Measurements from ENCODE around the gene INPP5J.

Gene INPP5J

GRCh38 chr22:31126128-31126868 lies 3.5 kb downstream of the INPP5J start:
- Histone ChIP-seq H3K27me3 (ENCODE audit: control insufficient read depth, insufficient read depth, low read length) (no peaks in the 10 kb centered on the region), H3K36me3 (ENCODE audit: control insufficient read depth, insufficient read depth, low read length) (no peaks in the 10 kb centered on the region), H3K4me1 (ENCODE audit: control insufficient read depth, insufficient read depth, low read length) (peaks cover 3% of the 10 kb centered on the region; the same call in 1 of the 2 replicates), H3K27ac (ENCODE audit: low read length) (no peak overlapping the region), H3K9me3 (ENCODE audit: control insufficient read depth, insufficient read depth, low read length) (no peaks in the 10 kb centered on the region), H3K4me3 (ENCODE audit: low read length) (no peak overlapping the region)
- no CpG with 5 or more reads among the region's 22 CpGs for WGBS (ENCODE audit: insufficient coverage, insufficient read length)
- no peak for DNase-seq (ENCODE audit: low read depth, low spot score)

GRCh38 chr22:31126869-31127175 lies 4.1 kb downstream of the INPP5J start:
- Histone ChIP-seq H3K4me1 (ENCODE audit: control insufficient read depth, insufficient read depth, low read length) (peaks cover 3% of the 10 kb centered on the region; the same call in 1 of the 2 replicates), H3K27me3 (ENCODE audit: control insufficient read depth, insufficient read depth, low read length) (no peaks in the 10 kb centered on the region), H3K4me3 (ENCODE audit: low read length) (no peak overlapping the region), H3K27ac (ENCODE audit: low read length) (no peak overlapping the region), H3K36me3 (ENCODE audit: control insufficient read depth, insufficient read depth, low read length) (no peaks in the 10 kb centered on the region), H3K9me3 (ENCODE audit: control insufficient read depth, insufficient read depth, low read length) (no peaks in the 10 kb centered on the region)
- no CpG with 5 or more reads among the region's 13 CpGs for WGBS (ENCODE audit: insufficient coverage, insufficient read length)
- no peak for DNase-seq (ENCODE audit: low read depth, low spot score)

GRCh38 chr22:31127181-31127772 lies 4.5 kb downstream of the INPP5J start:
- Histone ChIP-seq H3K4me3 (ENCODE audit: low read length) (0 out of 2 replicates have a peak overlapping the region, but pooled peaks have one; percentile 4), H3K36me3 (ENCODE audit: control insufficient read depth, insufficient read depth, low read length) (no peaks in the 10 kb centered on the region), H3K4me1 (ENCODE audit: control insufficient read depth, insufficient read depth, low read length) (peaks cover 3% of the 10 kb centered on the region; the same call in 1 of the 2 replicates), H3K27ac (ENCODE audit: low read length) (no peak overlapping the region), H3K27me3 (ENCODE audit: control insufficient read depth, insufficient read depth, low read length) (no peaks in the 10 kb centered on the region), H3K9me3 (ENCODE audit: control insufficient read depth, insufficient read depth, low read length) (no peaks in the 10 kb centered on the region)
- DNase-seq (ENCODE audit: low read depth, low spot score), result no peak
- no CpG with 5 or more reads among the region's 19 CpGs for WGBS (ENCODE audit: insufficient coverage, insufficient read length)

- Histone ChIP-seq H3K4me1 (ENCODE audit: control insufficient read depth, insufficient read depth, low read length) (peaks cover 3% of the 10 kb centered on the region; the same call in 1 of the 2 replicates), H3K4me3 (ENCODE audit: low read length) (no peak overlapping the region), H3K36me3 (ENCODE audit: control insufficient read depth, insufficient read depth, low read length) (no peaks in the 10 kb centered on the region), H3K27me3 (ENCODE audit: control insufficient read depth, insufficient read depth, low read length) (no peaks in the 10 kb centered on the region), H3K9me3 (ENCODE audit: control insufficient read depth, insufficient read depth, low read length) (no peaks in the 10 kb centered on the region), H3K27ac (ENCODE audit: low read length) (no peak overlapping the region)
- DNase-seq (ENCODE audit: low read depth, low spot score), result no peak
- WGBS (ENCODE audit: insufficient coverage, insufficient read length), result no CpG with 5 or more reads among the region's 7 CpGs
Observed at GRCh38 chr22:31128156-31128555, 5.4 kb downstream of the INPP5J start.

GRCh38 chr22:31130873-31131272 lies 8.1 kb downstream of the INPP5J start:
- H3K4me3 ChIP-seq (ENCODE audit: low read length), result no peak overlapping the region
- H3K27ac ChIP-seq (ENCODE audit: low read length), result no peak overlapping the region
- no peaks in the 10 kb centered on the region for H3K27me3 ChIP-seq (ENCODE audit: control insufficient read depth, insufficient read depth, low read length)
- WGBS (ENCODE audit: insufficient coverage, insufficient read length), result no CpG with 5 or more reads among the region's 2 CpGs
- DNase-seq (ENCODE audit: low read depth, low spot score), result no peak
- peaks cover 3% of the 10 kb centered on the region; the same call in 1 of the 2 replicates for H3K4me1 ChIP-seq (ENCODE audit: control insufficient read depth, insufficient read depth, low read length)
- no peaks in the 10 kb centered on the region for H3K9me3 ChIP-seq (ENCODE audit: control insufficient read depth, insufficient read depth, low read length)
- peaks cover 19% of the 10 kb centered on the region for H3K36me3 ChIP-seq (ENCODE audit: control insufficient read depth, insufficient read depth, low read length)

- H3K27ac ChIP-seq (ENCODE audit: low read length), result no peak overlapping the region
- DNase-seq (ENCODE audit: low read depth, low spot score), result no peak
- no CpG with 5 or more reads among the region's 19 CpGs for WGBS (ENCODE audit: insufficient coverage, insufficient read length)
- H3K9me3 ChIP-seq (ENCODE audit: control insufficient read depth, insufficient read depth, low read length), result no peaks in the 10 kb centered on the region
- no peaks in the 10 kb centered on the region for H3K4me1 ChIP-seq (ENCODE audit: control insufficient read depth, insufficient read depth, low read length)
- H3K36me3 ChIP-seq (ENCODE audit: control insufficient read depth, insufficient read depth, low read length), result peaks cover 28% of the 10 kb centered on the region
- no peak overlapping the region for H3K4me3 ChIP-seq (ENCODE audit: low read length)
- no peaks in the 10 kb centered on the region for H3K27me3 ChIP-seq (ENCODE audit: control insufficient read depth, insufficient read depth, low read length)
Observed at GRCh38 chr22:31133911-31134310, 11.1 kb downstream of the INPP5J start.

- H3K27ac ChIP-seq (ENCODE audit: low read length), result no peak overlapping the region
- H3K27me3 ChIP-seq (ENCODE audit: control insufficient read depth, insufficient read depth, low read length), result no peaks in the 10 kb centered on the region
- H3K36me3 ChIP-seq (ENCODE audit: control insufficient read depth, insufficient read depth, low read length), result peaks cover 28% of the 10 kb centered on the region
- no peak for DNase-seq (ENCODE audit: low read depth, low spot score)
- H3K9me3 ChIP-seq (ENCODE audit: control insufficient read depth, insufficient read depth, low read length), result no peaks in the 10 kb centered on the region
- WGBS (ENCODE audit: insufficient coverage, insufficient read length), result no CpG with 5 or more reads among the region's 4 CpGs
- H3K4me3 ChIP-seq (ENCODE audit: low read length), result no peak overlapping the region
- no peaks in the 10 kb centered on the region; the same call in 1 of the 2 replicates for H3K4me1 ChIP-seq (ENCODE audit: control insufficient read depth, insufficient read depth, low read length)
Observed at GRCh38 chr22:31134688-31135087, 11.9 kb downstream of the INPP5J start.

- no peak for DNase-seq (ENCODE audit: low read depth, low spot score)
- H3K27ac ChIP-seq (ENCODE audit: low read length), result no peak overlapping the region
- WGBS (ENCODE audit: insufficient coverage, insufficient read length), result no CpG with 5 or more reads among the region's 6 CpGs
- no peaks in the 10 kb centered on the region for H3K9me3 ChIP-seq (ENCODE audit: control insufficient read depth, insufficient read depth, low read length)
- no peaks in the 10 kb centered on the region for H3K27me3 ChIP-seq (ENCODE audit: control insufficient read depth, insufficient read depth, low read length)
- H3K4me1 ChIP-seq (ENCODE audit: control insufficient read depth, insufficient read depth, low read length), result peaks cover 1% of the 10 kb centered on the region
- peaks cover 28% of the 10 kb centered on the region for H3K36me3 ChIP-seq (ENCODE audit: control insufficient read depth, insufficient read depth, low read length)
- H3K4me3 ChIP-seq (ENCODE audit: low read length), result no peak overlapping the region
Observed at GRCh38 chr22:31135706-31136105, 12.9 kb downstream of the INPP5J start.

- no peak overlapping the region for H3K4me3 ChIP-seq (ENCODE audit: low read length)
- H3K27ac ChIP-seq (ENCODE audit: low read length), result no peak overlapping the region
- WGBS (ENCODE audit: insufficient coverage, insufficient read length), result no CpG with 5 or more reads among the region's 9 CpGs
- peaks cover 28% of the 10 kb centered on the region for H3K36me3 ChIP-seq (ENCODE audit: control insufficient read depth, insufficient read depth, low read length)
- no peaks in the 10 kb centered on the region for H3K27me3 ChIP-seq (ENCODE audit: control insufficient read depth, insufficient read depth, low read length)
- peaks cover 3% of the 10 kb centered on the region for H3K4me1 ChIP-seq (ENCODE audit: control insufficient read depth, insufficient read depth, low read length)
- no peaks in the 10 kb centered on the region for H3K9me3 ChIP-seq (ENCODE audit: control insufficient read depth, insufficient read depth, low read length)
- no peak for DNase-seq (ENCODE audit: low read depth, low spot score)
Observed at GRCh38 chr22:31136155-31136554, 13.4 kb downstream of the INPP5J start.

- no CpG with 5 or more reads among the region's 16 CpGs for WGBS (ENCODE audit: insufficient coverage, insufficient read length)
- Histone ChIP-seq H3K27me3 (ENCODE audit: control insufficient read depth, insufficient read depth, low read length) (no peaks in the 10 kb centered on the region), H3K4me3 (ENCODE audit: low read length) (no peak overlapping the region), H3K36me3 (ENCODE audit: control insufficient read depth, insufficient read depth, low read length) (peaks cover 28% of the 10 kb centered on the region), H3K9me3 (ENCODE audit: control insufficient read depth, insufficient read depth, low read length) (no peaks in the 10 kb centered on the region), H3K27ac (ENCODE audit: low read length) (no peak overlapping the region), H3K4me1 (ENCODE audit: control insufficient read depth, insufficient read depth, low read length) (peaks cover 3% of the 10 kb centered on the region)
- no peak for DNase-seq (ENCODE audit: low read depth, low spot score)
Observed at GRCh38 chr22:31136711-31137110, 13.9 kb downstream of the INPP5J start.

GRCh38 chr22:31137721-31138120 lies 15.0 kb downstream of the INPP5J start:
- H3K27me3 ChIP-seq (ENCODE audit: control insufficient read depth, insufficient read depth, low read length), result no peaks in the 10 kb centered on the region
- H3K27ac ChIP-seq (ENCODE audit: low read length), result no peak overlapping the region
- H3K4me3 ChIP-seq (ENCODE audit: low read length), result no peak overlapping the region
- H3K9me3 ChIP-seq (ENCODE audit: control insufficient read depth, insufficient read depth, low read length), result no peaks in the 10 kb centered on the region
- H3K4me1 ChIP-seq (ENCODE audit: control insufficient read depth, insufficient read depth, low read length), result peaks cover 3% of the 10 kb centered on the region
- no CpG with 5 or more reads among the region's 10 CpGs for WGBS (ENCODE audit: insufficient coverage, insufficient read length)
- no peak for DNase-seq (ENCODE audit: low read depth, low spot score)
- H3K36me3 ChIP-seq (ENCODE audit: control insufficient read depth, insufficient read depth, low read length), result peaks cover 28% of the 10 kb centered on the region
